NCI-H1048 (cell line): ENCODE data around the gene KCNV2.

ENCODE experiments used
- DNase-seq: peaks from one replicate; lab custom pipeline; 2025; lab: John Stamatoyannopoulos, UW

KCNV2 gene

DNA sequence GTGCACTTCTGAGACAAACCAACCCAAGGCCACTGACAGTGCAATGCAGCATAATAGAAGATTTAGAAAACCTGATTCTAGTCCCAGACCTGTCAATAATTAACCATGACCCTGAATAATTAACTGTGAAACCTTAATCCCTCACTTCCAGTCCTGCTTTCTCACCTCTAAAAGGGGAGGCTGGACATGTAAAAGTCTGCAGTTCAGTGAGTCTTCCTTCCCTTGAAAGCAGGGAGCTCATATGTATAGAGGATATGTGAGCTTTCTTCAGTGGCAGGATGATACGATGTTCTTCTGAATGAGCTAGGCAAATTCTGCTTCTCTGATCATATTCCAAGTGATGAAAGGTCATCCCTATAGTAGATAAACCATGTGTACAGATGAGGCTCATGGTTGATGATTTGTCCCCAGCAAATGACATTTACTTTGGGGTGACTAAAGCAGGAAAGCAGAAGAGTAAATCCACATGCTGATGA is 2.9 kb downstream of the KCNV2 start:
- no peak for DNase-seq

DNA sequence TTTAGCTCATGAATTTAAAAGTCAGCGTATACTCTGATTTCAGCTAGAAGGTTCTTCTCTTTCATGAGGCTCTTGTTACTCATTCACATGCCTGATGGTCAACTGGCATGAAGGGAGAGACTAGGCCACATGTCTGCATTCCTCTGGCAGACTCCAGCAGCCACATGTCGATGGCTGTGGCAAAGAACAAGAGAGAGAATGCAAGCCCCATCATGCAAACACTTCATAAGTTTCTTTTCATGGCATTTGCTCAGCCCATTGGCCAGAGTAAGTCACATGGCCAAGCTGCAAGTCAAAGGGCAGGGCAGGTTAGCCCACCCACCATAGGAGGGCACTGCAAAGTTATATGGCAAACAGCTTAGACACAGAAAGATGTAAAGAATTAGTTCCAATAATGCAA is 5.4 kb downstream of the KCNV2 start:
- DNase-seq, result no peak

DNA sequence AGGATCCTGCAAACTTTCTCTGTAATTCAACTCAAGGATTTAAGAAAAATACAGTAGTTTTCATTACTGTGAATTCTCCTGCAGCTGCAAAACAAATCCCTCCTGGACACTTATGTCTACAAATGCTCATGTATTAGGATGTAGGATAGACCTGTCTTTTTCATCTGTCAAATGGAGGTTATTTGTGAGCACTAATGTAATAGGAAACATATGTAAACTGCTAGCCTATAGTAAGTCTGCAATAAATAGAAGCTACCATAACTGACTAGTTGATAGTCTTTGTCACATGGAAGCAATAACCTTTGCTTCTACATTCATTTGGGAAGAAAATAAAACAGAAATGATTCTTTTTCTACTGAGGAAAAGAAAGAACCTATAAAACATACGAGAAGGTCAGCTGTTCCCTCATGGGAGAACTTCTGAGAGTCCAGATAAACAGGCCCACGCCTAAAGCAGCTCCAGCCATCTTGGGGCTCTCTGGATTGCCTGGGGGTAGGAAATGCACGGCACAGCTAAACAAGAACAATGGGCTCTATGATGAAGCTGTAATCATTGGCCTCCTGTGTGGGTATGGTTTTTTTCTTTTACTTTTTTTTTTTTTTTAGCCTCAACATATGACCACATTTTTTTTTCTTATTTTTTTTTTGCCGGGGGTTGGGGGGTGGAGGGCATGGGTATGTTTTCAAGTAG is 6.2 kb downstream of the KCNV2 start:
- DNase-seq, result no peak

DNA sequence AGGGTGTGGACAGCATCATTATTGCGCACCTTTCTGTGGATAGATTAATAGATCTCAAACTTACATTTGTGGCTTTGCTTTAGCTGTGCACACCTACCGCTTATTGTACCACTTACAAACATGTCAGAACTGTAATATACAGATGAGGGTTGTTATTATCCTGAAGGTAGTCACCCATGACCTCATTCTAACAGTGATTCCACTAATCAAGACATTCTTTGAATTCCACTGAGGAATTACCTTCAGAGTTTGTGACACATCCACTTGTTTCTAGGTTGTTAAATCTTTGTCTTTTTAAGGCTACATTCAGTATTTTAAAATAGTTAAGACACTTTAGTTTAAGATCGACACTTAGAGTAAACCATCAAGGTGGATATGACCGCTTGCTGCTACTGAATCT is 7.8 kb downstream of the KCNV2 start:
- no peak for DNase-seq

DNA sequence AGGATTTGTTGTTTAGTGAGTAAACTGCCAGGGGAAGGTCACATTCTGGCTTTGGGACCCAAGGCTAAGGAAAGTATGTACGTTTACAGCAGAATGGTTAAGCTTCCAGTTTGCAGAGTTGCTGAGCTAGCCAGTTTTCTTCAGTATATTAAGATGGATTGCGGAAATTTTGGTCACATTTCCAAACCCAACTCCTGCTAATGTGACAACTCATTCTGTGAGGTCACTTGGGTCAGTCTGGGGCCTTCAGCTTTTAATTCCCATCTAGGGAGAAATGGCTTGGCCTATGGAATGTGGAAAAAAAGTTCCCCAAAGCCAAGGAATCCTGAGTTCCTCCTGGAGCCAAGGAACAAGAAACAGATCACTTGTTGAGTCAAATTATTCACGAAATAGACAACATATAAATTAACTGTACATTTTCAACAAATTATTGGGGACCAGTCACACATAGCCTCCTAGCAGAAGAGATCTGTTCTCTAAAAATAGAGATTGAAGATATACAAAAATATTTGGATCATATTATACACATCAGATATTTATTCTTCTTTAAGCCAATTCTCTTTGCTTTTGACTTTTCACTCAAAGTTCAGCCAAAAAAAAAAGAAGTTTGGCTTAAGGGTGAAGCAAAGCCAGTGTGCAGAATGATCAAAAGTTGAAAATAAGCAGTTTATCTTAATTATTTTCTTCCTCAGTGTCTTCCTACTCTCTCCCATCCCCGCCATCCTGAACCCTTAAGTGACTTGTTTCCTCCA is 8.8 kb downstream of the KCNV2 start:
- DNase-seq, result no peak

DNA sequence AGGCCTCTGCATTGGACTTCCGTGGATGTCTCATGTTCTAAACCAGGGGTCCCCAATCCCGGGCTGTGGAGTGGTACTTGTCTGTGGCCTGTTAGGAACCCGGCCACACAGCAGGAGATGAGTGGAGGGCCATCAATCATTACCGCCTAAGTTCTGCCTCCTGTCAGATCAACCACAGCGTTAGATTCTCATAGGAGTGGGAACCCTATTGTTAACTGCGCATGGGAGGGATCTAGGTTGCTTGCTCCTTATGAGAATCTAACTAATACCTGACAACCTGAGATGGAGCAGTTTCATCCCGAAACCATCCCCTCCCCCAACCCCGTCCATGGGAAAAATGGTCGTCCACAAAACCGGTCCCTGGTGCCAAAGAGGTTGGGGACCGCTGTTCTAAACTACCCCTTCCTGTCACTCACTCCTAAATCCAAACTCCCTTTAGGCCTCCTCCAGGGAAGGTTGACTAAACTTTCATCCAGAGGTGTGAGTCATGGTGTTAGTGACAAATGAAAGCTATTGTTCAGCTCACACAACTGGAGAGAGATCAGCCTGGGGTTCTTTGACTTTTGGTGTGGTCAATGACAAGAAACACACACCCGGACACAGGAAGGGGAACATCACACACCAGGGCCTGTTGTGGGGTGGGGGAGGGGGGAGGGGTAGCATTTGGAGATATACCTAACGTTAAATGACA is 9.5 kb downstream of the KCNV2 start:
- no peak for DNase-seq

DNA sequence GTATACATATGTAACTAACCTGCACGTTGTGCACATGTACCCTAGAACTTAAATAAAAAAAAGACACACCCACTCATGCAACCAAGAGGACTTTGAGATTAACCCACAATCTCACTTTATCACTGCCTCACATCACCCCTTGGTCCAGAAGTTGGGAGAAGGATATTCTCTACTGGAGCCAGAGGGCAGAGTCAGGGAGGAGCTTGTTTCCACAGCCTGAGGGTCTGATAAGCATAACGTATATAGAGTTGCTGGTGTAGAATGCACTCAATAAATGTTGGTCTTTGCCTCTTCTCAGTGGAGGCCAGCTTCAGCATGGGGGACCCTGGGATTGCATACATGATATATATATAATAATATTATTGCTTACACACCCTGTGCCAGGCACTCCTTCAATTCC is 10.1 kb downstream of the KCNV2 start:
- no peak for DNase-seq

DNA sequence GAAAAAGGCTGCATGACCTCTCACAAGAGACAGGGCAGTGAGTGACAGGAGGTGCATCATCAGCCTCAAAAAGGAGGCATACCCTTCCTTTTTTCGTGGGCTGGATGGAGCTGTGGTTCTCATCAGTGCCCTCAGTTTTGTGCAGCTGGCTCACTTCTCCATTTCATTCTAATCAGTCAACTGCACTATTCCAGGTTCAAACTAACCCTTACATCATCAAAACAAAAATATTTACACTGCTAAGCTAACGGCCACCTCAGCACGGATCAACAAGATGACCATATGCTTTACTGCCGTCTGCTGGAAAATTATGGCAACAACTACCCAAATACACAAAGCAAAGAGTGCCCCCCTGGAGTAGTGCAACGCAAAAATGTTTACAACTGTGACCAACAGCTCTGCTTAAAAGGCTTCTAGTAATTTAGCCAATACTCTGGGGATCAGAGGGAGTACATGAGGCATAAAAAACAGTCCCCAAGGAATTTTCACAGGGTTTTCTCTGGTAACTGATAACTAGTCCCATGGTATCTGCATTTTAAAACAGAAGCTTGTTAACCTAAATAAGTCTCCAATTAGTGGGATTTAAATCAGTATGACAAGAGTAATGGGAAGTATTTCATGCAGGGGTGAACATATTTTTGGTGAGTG is 10.8 kb downstream of the KCNV2 start:
- DNase-seq, result no peak

DNA sequence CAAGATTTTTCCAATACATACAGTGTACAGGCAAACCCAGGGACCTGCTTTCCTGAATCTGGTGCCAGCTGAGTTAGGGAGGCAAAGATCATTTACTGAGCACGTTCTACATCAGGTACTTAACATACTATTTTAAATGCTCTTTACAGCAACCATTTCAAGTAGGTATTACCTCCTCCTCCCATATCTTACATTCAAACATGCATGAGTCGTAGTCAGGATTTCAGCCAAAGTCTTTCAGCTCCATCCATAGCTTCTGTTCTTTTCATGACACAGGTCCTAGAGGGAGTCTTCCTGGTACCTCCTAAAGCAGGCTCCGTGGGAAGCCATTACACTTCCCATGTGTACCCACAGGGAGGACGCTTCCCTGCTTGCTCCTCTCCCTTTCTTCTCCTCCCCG is 11.7 kb downstream of the KCNV2 start:
- no peak for DNase-seq

DNA sequence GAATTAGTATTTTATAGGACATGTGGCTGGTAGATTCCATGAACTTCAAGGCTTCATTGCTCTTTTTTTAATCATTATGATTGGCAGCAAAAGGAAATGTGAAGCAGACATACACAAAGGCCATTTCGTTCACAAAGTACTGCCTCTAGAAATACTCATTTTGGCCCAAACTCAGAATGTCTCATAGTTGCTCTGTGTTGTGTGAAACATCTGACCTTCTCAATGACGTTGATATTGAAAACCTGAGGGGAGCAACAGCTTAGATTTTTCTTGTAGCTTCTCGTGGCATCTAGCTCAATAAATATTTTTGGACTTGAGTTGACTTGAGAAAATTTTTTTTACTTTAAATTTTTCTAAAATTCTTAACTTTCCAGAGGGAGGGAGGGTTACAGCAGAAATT is 12.4 kb downstream of the KCNV2 start:
- no peak for DNase-seq

DNA sequence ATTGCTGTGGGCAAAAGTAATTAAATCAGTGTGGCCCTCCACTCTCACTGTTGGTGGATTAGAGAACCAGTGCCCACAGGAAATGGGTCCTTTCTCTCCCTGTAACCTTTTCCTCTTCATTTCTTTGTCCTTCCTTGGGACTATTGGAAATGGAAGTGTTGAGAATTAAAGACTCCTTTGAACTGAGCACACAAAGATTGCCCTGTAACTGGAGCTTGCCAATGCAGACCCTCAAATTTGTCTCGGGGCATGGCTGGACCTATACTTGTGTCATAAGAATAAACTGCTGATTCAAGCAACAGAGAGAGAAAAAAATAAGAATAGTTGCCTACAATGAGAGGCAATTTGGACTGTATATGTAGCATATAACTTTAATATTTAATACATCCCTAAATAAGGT is 13.7 kb downstream of the KCNV2 start:
- DNase-seq, result no peak

DNA sequence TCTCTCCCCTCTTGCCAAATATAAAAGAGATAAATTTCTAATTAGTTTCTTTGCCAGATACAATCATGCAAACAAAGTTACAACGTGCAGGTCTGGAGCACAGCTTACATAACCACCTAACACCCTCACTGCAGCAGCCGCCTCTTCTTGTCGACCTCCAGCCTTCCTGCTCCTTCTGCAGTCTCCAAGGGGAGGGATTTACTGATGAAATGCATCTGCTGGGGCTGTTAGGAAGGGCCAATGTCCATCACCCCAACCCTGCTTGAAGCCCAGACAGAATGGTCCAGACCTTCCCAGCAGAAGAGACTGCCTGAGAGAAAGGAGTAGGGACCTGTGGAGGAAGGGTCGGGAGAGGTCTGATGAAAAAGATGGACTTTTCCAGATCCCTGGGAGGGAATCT is 15.2 kb downstream of the KCNV2 start:
- DNase-seq, result no peak

DNA sequence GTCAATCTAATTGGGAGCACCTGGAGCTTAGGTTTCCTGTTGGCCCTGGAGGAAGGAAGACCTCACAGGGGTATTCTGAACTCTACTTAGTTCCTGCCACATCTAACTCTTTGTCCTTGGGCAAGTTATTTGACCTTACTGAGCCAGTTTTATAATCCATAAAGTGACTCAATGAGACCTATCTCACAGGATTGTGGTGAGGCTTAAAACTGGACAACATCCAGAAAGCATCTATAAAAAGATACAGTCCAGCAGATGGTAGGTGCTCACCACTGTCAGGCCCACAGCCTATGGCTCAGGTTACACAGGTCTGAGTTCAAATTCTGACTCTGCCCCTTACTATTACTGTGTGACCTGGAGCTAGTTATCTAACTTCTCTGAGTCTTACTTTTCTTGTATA is 23.3 kb downstream of the KCNV2 start:
- no peak for DNase-seq

DNA sequence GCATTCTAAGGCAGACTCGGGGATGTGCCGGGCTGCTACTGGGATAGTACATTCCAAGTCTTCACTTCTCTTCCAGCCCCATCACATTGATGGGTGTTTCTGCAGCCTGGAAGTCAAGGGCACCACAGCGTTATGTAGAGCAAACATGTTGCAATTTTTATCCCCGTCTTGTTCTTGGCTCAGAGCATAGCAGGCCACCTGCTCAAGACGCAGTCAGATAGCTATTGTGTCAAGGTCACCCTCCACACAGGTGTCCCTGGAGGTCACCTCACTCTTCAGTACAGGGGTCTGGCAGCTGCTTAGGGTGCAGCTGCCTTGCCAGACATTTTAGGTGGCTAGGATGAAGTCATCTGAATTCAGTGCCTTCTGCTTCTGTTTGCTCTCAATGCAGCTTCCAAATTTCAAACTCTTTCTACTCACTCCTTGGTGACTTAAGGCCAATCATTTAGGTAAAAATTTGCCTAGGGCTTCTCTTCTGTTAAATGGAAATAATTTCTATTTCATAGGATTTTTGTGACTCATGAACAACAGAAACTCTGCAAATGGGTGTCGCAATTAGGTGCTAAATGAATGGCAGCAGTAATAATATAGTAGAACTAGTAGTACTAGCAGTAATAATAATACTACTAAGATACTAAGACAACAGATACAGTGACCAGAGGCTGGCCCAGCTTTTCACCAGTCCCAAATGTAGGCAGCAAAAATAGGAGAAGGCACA is 24.3 kb downstream of the KCNV2 start:
- no peak for DNase-seq

DNA sequence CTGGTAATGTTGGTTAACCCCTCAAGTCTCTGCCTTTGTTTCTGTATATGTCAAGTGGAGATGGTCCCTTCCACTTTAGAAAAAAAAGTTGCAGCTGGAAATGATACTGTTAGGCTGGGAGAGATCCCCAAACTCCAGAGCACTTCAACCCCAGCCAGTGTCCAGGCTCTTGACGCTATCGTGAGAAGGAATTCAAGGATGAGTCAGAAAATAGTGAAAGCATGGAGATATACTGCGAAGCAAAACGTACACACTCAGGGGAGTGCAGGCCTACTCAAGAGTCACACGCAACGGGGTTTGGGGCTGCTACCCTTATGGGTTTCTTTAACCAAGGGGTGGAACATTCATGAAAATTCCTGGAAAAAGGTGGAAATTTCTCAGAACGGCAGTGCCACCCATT is 24.9 kb downstream of the KCNV2 start:
- DNase-seq, result no peak

DNA sequence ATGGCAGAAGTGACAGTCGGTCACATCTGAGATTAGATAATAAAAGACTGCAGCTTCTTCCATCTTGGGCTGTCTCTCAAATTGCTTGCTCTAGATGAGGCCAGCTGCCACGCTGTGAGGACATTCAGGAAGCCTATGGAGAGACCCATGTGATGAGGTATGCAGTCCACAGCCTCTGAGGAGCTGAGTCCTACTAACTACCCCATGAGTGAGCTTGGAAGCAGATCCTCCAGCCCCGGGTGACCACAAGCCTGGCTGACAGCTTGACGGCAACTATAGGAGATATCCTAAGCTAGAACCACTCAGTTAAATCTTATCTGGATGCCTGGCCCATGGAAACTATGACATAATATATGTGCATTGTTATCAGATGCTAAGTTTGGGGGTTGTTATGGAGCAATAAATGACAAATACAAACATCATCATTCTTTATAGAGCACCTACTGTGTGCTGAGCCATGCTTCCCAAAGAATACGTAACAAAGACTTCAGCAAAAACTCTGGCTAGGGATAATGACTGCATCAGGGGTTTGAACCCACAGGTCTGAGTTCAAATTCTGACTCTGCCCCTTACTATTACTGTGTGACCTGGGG is 26.7 kb downstream of the KCNV2 start:
- DNase-seq, result no peak

DNA sequence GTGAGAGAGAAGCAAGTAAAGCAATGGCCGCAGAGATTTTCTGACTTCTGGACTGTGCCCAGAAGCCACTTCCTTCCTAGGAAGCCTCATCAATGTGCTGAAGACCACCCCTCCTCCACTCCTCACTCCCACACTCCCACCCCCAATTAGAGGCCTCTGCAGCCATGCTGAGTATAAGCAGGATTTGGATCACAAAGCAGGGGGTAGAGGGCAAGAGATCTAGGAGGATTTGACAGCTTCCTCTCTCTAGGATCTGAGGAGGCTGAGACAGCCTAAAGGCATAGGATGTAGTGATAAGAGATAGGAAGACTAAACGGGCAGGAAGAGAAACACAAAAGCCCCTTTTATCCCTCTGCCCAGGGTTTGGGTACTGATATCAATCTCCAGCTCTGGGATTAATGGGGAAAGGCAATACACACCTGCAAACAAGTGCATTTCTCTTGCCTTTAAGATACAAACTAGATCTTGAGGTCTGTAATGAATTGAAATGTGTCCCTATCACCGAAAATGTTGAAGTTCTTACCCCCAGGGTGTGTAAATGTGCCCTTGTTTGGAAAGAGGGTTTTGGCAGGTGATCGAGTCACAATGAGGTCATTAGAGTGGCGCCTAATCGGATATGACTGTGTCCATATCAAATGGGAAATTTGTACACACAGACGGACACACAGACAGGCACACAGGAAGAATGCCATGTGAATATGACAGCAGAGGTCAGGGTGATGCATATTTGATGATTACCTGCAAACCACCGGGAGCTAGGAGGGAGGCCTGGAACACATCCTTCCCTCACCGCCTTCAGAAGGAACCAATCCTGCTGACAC is 28.5 kb downstream of the KCNV2 start:
- no peak for DNase-seq

DNA sequence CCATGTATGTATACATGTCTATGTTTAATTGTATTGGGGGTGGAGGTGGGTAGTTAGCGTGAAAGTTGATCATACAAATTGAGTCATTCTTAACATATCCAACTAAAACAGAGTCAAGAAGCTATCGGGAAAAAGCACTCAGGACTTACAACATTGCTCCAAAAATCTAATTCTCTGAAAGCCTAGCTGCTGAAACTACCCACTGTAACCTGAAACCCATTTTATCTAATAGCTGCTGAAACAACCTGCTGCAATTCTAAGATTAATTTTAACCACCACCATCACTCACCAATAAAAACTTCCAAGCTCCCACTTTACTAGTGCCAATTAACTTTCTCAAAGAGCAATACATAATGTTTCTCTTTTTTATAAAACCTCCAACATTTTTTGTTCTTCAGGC is 32.2 kb downstream of the KCNV2 start:
- no peak for DNase-seq

DNA sequence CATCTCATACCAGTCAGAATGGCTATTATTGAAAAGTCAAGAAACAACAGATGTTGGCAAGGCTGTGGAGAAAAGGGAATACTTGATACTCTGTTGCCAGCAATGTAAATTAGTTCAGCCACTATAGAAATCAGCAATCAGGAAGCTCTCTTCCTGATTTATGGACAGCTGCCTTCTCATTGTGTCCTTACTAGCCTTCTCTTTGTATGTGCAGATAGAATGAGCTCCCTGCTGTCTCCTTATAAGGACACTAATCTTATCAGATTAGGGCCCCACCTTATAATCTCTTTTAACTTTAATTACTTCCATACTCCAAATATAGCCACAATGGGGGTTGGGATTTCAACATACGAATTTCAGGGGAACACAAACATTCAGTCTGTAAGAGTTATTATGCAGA is 38.0 kb downstream of the KCNV2 start:
- DNase-seq, result no peak

DNA sequence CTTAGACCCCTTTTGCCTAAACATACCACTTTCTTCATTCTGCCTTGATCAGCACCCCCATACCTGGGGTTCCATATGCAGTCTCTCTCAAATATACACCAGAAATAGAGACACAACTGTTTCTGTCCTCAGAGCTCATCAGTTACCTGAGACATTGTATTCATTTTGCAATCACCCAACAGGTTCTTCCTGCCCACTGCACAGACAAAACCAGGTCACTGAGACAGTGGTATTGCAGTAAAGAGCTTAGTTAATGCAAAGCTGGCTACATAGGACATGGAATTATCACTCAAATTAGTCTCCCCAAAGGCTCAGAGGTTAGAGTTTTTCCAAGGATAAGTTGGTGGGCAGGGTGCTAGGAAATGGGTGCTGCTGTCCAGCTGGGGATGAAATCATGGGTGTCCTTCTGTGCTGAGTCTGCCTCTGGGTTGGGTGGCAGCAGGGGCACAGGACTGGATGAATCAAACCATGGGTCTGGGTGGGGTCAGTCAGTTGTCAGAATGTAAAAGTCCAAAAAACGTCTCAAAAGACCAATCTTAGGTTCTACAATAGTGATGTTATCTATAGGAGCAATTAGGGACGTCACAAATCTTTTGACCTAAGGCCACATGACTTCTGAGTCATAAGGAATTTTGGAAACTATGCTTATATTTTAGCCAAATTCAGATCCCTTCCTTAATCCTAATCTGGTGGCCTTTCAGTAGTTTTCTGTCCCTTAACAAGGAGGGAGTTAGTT is 41.0 kb downstream of the KCNV2 start:
- DNase-seq, result no peak
